CD14-positive monocyte (primary cell): ENCODE measurements around the gene GTF3A. TPM values are rescaled to one million over a fixed set of nuclear protein-coding genes. Genes with fewer than 3 reads are reported as not detected.

Experiments
- DNase-seq, 3 donors: peaks; one replicate each; pipeline ENCODE4 v3.0.0-alpha.2; 2011 to 2022
- H2AFZ ChIP-seq: 2 replicates; pipeline ENCODE4 v1.6.0; 2012; ENCODE audit warnings: mild to moderate bottlenecking, low read depth, low read length, inconsistent platforms; ENCODE audit not compliant: insufficient read depth, poor library complexity, severe bottlenecking
- H3K27ac ChIP-seq, 2 donors: 1 replicate in 1 of 2; 2 replicates in 1 of 2; pipeline ENCODE4 v1.5.1; 2012 to 2013; ENCODE audit warnings: low read length in 2 of 2, control low read depth in 1 of 2, inconsistent platforms in 1 of 2, low read depth in 1 of 2, mild to moderate bottlenecking in 1 of 2
- H3K27me3 ChIP-seq, 2 donors: one replicate each; pipeline versions ENCODE4 v1.6.0 to v1.6.1; 2011 to 2013; ENCODE audit warnings: low read length in 2 of 2; ENCODE audit not compliant: control insufficient read depth in 2 of 2, insufficient read depth in 2 of 2
- H3K36me3 ChIP-seq, 2 donors: replicated peaks in 1 of 2; 1 replicate in 1 of 2; 2 replicates in 1 of 2; pipeline versions ENCODE4 v1.5.1 to v1.6.1; 2012 to 2013; ENCODE audit warnings: low read length in 2 of 2, control low read depth in 1 of 2, inconsistent platforms in 1 of 2, mild to moderate bottlenecking in 1 of 2; ENCODE audit not compliant: insufficient read depth in 2 of 2, control insufficient read depth in 1 of 2
- H3K4me1 ChIP-seq, 2 donors: 1 replicate in 1 of 2; 2 replicates in 1 of 2; pipeline versions ENCODE4 v1.5.1 to v1.6.1; 2012 to 2013; ENCODE audit warnings: low read length in 2 of 2, control low read depth in 1 of 2, inconsistent platforms in 1 of 2, mild to moderate bottlenecking in 1 of 2, moderate library complexity in 1 of 2; ENCODE audit not compliant: insufficient read depth in 2 of 2, control insufficient read depth in 1 of 2
- H3K4me2 ChIP-seq: replicated peaks from 2 replicates; pipeline ENCODE3; 2012; ENCODE audit warnings: low read length, moderate library complexity, mild to moderate bottlenecking; ENCODE audit not compliant: poor library complexity, severe bottlenecking; ENCODE audit errors: extremely low read depth
- H3K4me3 ChIP-seq, 3 experiments: fragments of 200-600 bp in 1 of 3; sonication (generic) in 1 of 3; replicated peaks in 1 of 3; 1 replicate in 2 of 3; 2 replicates in 1 of 3; pipeline ENCODE4 v1.5.1; 2011 to 2013; ENCODE audit warnings: low read length in 3 of 3, mild to moderate bottlenecking in 3 of 3, control low read depth in 2 of 3, low read depth in 2 of 3, inconsistent platforms in 1 of 3, moderate library complexity in 1 of 3
- H3K79me2 ChIP-seq: 2 replicates; pipeline ENCODE4 v1.6.0; 2012; ENCODE audit warnings: mild to moderate bottlenecking, control low read depth, inconsistent platforms, low read length, moderate library complexity; ENCODE audit not compliant: insufficient read depth
- H3K9ac ChIP-seq: 2 replicates; pipeline ENCODE4 v1.6.0; 2017; ENCODE audit warnings: low read length, mild to moderate bottlenecking; ENCODE audit not compliant: insufficient read depth, poor library complexity, severe bottlenecking
- H3K9me3 ChIP-seq, 2 donors: replicated peaks in 1 of 2; 1 replicate in 1 of 2; 2 replicates in 1 of 2; pipeline versions ENCODE4 v1.5.1 to v1.6.1; 2012 to 2013; ENCODE audit warnings: low read length in 2 of 2, control low read depth in 1 of 2; ENCODE audit not compliant: control insufficient read depth in 1 of 2, insufficient read depth in 1 of 2
- H4K20me1 ChIP-seq: 2 replicates; pipeline ENCODE4 v1.6.0; 2012; ENCODE audit warnings: mild to moderate bottlenecking, low read length, control low read depth, moderate library complexity; ENCODE audit not compliant: insufficient read depth
- H3K27ac Mint-ChIP-seq, 7 donors: one replicate each; pipeline ENCODE4 v1.8.0; 2020; ENCODE audit warnings: mild to moderate bottlenecking in 7 of 7, mixed read lengths in 7 of 7, moderate library complexity in 6 of 7, inconsistent platforms in 2 of 7
- H3K27me3 Mint-ChIP-seq, 3 donors: one replicate each; pipeline ENCODE4 v1.8.0; 2021 to 2022; ENCODE audit warnings: low read depth in 3 of 3, mild to moderate bottlenecking in 3 of 3, mixed read lengths in 3 of 3, moderate library complexity in 3 of 3, inconsistent platforms in 1 of 3
- H3K36me3 Mint-ChIP-seq, 2 donors: one replicate each; pipeline ENCODE4 v1.8.0; 2020; ENCODE audit warnings: mixed read lengths in 2 of 2, inconsistent platforms in 1 of 2, mild to moderate bottlenecking in 1 of 2
- H3K4me1 Mint-ChIP-seq: one replicate; pipeline ENCODE4 v1.8.0; 2020; ENCODE audit warnings: mild to moderate bottlenecking, mixed read lengths
- H3K4me3 Mint-ChIP-seq, 2 donors: one replicate each; pipeline ENCODE4 v1.8.0; 2020; ENCODE audit warnings: mild to moderate bottlenecking in 2 of 2, mixed read lengths in 2 of 2, moderate library complexity in 1 of 2
- H3K9me3 Mint-ChIP-seq, 7 donors: one replicate each; pipeline ENCODE4 v1.8.0; 2020 to 2022; ENCODE audit warnings: mixed read lengths in 7 of 7, mild to moderate bottlenecking in 6 of 7, moderate library complexity in 6 of 7, inconsistent platforms in 2 of 7
- WGBS: methylation state at CpG from one replicate; pipeline ENCODE4 v1.1.5; 2013; ENCODE audit warnings: missing lambda C conversion rate; ENCODE audit not compliant: insufficient coverage; 5-methylcytosine and 5-hydroxymethylcytosine counted together
- intact Hi-C, 2 donors: fragments of 100-400 bp; cut with micrococcal nuclease; formaldehyde crosslinking; loops; one replicate each; pipeline versions ENCODE4 v1.15.0 to v1.15.1; 2023
- polyA plus RNA-seq, 3 donors: library from polyadenylated mRNA; depleted of rRNA in 1 of 3; unstranded in 2 of 3; stranded (reverse) in 1 of 3; fragments of 300-500 nt in 2 of 3; fragments of >200 nt in 1 of 3; fragmentation: Illumina TruSeq in 2 of 3; gene quantifications; 1 replicate in 2 of 3; 2 replicates in 1 of 3; pipeline ENCODE4 v1.2.3, GENCODE V29; 2012 to 2021
- TF ChIP-seq, protein P1 (sequence below): fragments of 200-600 bp; IDR thresholded peaks from one replicate; pipeline ENCODE4 v1.8.0; 2022; ENCODE audit warnings: antibody characterized with exemption, mild to moderate bottlenecking

Gene GTF3A
- polyA plus RNA-seq, 3 donors: 88.8 to 259 (median 179) TPM

DNA sequence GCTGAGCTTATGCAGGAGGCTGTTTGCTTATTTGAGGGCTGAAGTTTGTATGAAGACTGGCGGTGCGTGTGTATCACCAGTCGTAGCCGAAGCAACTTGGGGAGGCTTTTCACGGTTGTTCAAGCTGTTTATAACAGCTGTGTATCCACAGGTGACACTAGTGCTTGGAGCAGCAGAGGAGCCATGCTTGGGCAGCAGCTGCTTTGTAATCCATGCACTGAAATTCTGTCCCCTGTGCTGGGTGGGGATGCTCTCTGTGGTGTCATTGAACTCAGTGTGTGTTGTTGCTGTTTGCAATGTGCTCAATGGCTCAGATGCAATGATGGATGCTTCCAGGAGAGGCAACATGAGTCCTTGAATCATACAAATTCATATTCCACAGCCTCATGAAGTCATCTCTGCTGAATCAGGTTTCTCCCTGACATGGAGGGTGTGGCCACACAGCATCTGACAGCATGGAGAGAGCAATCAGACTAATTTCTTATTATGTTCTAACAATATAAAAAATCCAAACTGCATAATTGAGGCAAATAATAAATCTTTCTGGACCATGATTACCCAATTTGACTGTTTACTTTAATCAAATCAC, 18.8 kb upstream of the GTF3A start:
- no peaks in the 10 kb centered on the region for H3K36me3 Mint-ChIP-seq

DNA sequence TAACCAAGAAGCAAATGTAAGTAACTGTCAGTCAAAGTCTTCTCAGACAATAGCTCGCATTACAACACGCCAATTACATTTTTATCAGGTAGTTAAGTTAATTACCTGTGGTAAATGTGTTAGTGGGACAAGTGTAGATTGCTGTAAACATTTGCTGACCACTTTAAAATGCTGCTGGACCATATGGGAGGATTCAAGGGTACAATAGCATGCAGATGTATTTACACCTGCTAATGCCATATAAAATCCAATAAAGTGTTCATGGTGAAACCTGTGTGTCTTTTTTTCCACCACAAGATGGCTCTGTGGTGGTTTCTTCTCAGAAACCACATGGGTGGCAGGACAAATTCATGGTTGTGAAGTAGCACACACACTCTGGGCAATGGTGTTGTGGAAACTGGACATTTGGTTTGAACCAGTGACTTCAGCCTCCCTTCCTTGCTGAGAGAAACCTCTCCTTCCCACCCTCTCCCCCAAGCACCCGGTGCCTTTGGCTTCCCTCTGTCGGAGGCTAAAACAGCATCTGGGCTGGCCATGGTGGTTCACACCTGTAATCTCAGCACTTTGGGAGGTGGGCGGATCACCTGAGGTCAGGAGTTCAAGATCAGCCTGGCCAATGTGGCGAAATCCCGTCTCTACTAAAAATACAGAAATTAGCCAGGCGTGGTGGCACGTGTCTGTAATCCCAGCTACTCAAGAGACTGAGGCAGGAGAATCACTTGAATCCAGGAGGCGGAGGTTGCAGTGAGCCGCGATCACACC, 18.1 kb upstream of the GTF3A start:
- no peaks in the 10 kb centered on the region for H4K20me1 ChIP-seq
- no peak overlapping the region for H3K4me2 ChIP-seq
- Mint-ChIP-seq H3K4me3 (no peak overlapping the region), H3K4me1 (peaks cover 7% of the 10 kb centered on the region), H3K27ac (peak overlapping the region in 1 of 7 donors; percentile 46), H3K27me3 (peaks cover 6 to 13% (median 7%) of the 10 kb centered on the region in 3 donors), H3K36me3 (no peaks in the 10 kb centered on the region), H3K9me3 (peaks cover 0 to 3% (median 0%) of the 10 kb centered on the region in 7 donors)
- H3K4me1 ChIP-seq: peaks cover 2 to 5% of the 10 kb centered on the region in 2 donors
- H3K9ac ChIP-seq: no peak overlapping the region
- H3K79me2 ChIP-seq: no peaks in the 10 kb centered on the region
- H2AFZ ChIP-seq: peak overlapping the region; percentile 9
- H3K27ac ChIP-seq: no peak overlapping the region
- TF ChIP-seq, protein P1, sequence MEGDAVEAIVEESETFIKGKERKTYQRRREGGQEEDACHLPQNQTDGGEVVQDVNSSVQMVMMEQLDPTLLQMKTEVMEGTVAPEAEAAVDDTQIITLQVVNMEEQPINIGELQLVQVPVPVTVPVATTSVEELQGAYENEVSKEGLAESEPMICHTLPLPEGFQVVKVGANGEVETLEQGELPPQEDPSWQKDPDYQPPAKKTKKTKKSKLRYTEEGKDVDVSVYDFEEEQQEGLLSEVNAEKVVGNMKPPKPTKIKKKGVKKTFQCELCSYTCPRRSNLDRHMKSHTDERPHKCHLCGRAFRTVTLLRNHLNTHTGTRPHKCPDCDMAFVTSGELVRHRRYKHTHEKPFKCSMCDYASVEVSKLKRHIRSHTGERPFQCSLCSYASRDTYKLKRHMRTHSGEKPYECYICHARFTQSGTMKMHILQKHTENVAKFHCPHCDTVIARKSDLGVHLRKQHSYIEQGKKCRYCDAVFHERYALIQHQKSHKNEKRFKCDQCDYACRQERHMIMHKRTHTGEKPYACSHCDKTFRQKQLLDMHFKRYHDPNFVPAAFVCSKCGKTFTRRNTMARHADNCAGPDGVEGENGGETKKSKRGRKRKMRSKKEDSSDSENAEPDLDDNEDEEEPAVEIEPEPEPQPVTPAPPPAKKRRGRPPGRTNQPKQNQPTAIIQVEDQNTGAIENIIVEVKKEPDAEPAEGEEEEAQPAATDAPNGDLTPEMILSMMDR: peak; percentile 72
- peak; percentile 41 to 54 (median 47) for DNase-seq
- H3K4me3 ChIP-seq: no peak overlapping the region
- no peaks in the 10 kb centered on the region for H3K9me3 ChIP-seq
- no peaks in the 10 kb centered on the region for H3K27me3 ChIP-seq
- WGBS: 96% methylated on average over 7 of the region's 12 CpGs
- intact Hi-C loops: loop anchor here in 1 of 2 donors (5.0 kb wide), 1 partner anchor 46 kb away; the partner anchor contains the start of gene MTIF3
- no peaks in the 10 kb centered on the region for H3K36me3 ChIP-seq

More for the DNA sequence above, 18.8 kb upstream of the GTF3A start:
- H3K36me3 ChIP-seq: no peaks in the 10 kb centered on the region
- H3K4me2 ChIP-seq: no peak overlapping the region
- peaks cover 4 to 9% (median 6%) of the 10 kb centered on the region in 3 donors for H3K27me3 Mint-ChIP-seq
- H4K20me1 ChIP-seq: no peaks in the 10 kb centered on the region
- H3K79me2 ChIP-seq: no peaks in the 10 kb centered on the region
- 98% methylated on average over 5 of the region's 5 CpGs for WGBS
- TF ChIP-seq, protein P1: no peak
- no peak for DNase-seq
- no peaks in the 10 kb centered on the region for H3K9me3 ChIP-seq
- no peak overlapping the region for H2AFZ ChIP-seq
- intact Hi-C loops: loop anchor here in 1 of 2 donors (5.0 kb wide), 1 partner anchor 47 kb away; the partner anchor contains the start of gene MTIF3
- no peaks in the 10 kb centered on the region for H3K27me3 ChIP-seq
- peaks cover 9 to 12% of the 10 kb centered on the region in 2 donors for H3K4me1 ChIP-seq
- H3K4me3 Mint-ChIP-seq: no peak overlapping the region
- H3K9ac ChIP-seq: no peak overlapping the region
- no peak overlapping the region for H3K4me3 ChIP-seq
- H3K4me1 Mint-ChIP-seq: peaks cover 15% of the 10 kb centered on the region
- H3K27ac Mint-ChIP-seq: peak overlapping the region in 1 of 7 donors; percentile 3
- H3K27ac ChIP-seq: no peak overlapping the region
- peaks cover 0 to 3% (median 0%) of the 10 kb centered on the region in 7 donors for H3K9me3 Mint-ChIP-seq
